Adipocyte (in vitro differentiated cells): ENCODE results near the gene CRTC2.

Source experiments
- DNase-seq: peaks from one replicate; pipeline ENCODE4 v3.0.0-alpha.2; 2015; ENCODE audit warnings: low read depth
- H3K27me3 ChIP-seq: replicated peaks from 2 replicates; pipeline ENCODE4 v1.7.0; 2013; ENCODE audit warnings: mild to moderate bottlenecking, low read length, moderate library complexity; ENCODE audit not compliant: control insufficient read depth, insufficient read depth
- H3K36me3 ChIP-seq: 2 replicates; pipeline ENCODE4 v1.7.0; 2013; ENCODE audit warnings: low read length, mild to moderate bottlenecking, moderate library complexity; ENCODE audit not compliant: control insufficient read depth, insufficient read depth, severe bottlenecking
- H3K4me1 ChIP-seq: 2 replicates; pipeline ENCODE4 v1.7.0; 2013; ENCODE audit warnings: mild to moderate bottlenecking, low read length, moderate library complexity; ENCODE audit not compliant: control insufficient read depth, insufficient read depth
- H3K4me3 ChIP-seq: 2 replicates; pipeline ENCODE4 v1.7.0; 2013; ENCODE audit warnings: mild to moderate bottlenecking, low read length, moderate library complexity
- H3K9ac ChIP-seq: 2 replicates; pipeline ENCODE4 v1.7.0; 2013; ENCODE audit warnings: mild to moderate bottlenecking, low read length, moderate library complexity
- H3K9me3 ChIP-seq: 2 replicates; pipeline ENCODE4 v1.7.0; 2013; ENCODE audit warnings: mild to moderate bottlenecking, low read length, moderate library complexity; ENCODE audit not compliant: control insufficient read depth

The CRTC2 gene

DNA sequence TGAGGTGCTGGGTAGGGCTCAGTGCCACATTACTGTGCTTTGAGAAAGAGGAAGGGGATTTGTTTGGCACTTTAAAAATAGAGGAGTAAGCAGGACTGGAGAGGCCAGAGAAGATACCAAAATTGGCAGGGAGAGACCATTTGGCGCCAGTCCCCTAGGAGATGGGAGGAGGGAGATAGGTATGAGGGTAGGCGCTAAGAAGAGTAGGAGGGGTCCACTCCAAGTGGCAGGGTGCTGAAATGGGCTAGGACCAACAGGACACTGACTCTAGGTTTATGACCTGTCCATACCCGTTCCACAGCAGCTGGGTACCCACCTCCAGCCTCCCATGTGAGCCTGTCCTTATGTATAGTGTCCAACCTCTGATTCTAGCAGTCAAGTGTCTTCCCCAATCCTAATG lies 1.0 kb upstream of the CRTC2 start:
- H3K4me1 ChIP-seq: peaks cover 52% of the 10 kb centered on the region
- no peaks in the 10 kb centered on the region for H3K27me3 ChIP-seq
- no peaks in the 10 kb centered on the region for H3K9me3 ChIP-seq
- peak overlapping the region; percentile 97 for H3K9ac ChIP-seq
- DNase-seq: no peak
- peaks cover 10% of the 10 kb centered on the region for H3K36me3 ChIP-seq
- H3K4me3 ChIP-seq: no peak overlapping the region

DNA sequence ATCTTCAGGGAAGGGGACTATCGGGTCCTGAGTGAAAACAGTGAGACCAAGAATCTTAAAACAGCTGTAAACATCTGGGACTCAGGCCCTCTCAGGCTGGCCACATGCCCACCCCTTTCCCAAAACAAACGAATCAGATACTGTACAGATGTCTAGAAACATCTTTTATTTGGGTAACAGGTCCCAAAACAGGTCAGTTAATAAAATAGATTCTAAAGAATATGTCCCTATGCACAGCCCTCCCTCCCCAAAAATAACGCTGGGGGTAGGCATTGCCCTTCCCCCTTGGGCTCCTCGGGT lies 499 bp upstream of the CRTC2 start:
- H3K27me3 ChIP-seq: no peaks in the 10 kb centered on the region

DNA sequence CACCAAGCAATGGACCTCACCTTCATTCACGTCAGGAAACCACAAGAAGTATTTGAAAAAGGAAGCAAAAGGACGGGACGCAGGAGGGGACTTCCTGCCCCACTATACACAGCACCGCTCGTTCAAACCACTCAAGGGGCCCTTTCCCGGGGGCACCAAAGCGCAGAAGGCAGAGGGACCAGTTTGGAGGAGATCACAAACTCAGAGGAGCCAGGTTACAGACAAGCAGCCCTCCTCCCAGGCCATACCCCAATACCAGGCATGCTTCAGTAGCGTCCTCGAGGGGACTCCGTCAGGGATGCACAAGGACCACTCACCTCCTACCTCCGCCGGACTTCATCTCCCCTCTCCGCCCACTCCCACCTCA lies 685 bp downstream of the CRTC2 start:
- Histone ChIP-seq H3K9me3 (no peaks in the 10 kb centered on the region), H3K36me3 (peaks cover 16% of the 10 kb centered on the region), H3K9ac (peak overlapping the region; percentile 97), H3K4me3 (peak overlapping the region; percentile 94), H3K4me1 (peaks cover 40% of the 10 kb centered on the region), H3K27me3 (no peaks in the 10 kb centered on the region)
- DNase-seq: peak; percentile 54

More for the DNA sequence above, 499 bp upstream of the CRTC2 start:
- Histone ChIP-seq H3K9ac (peak overlapping the region; percentile 97), H3K9me3 (no peaks in the 10 kb centered on the region), H3K4me3 (peak overlapping the region; percentile 94), H3K4me1 (peaks cover 46% of the 10 kb centered on the region), H3K36me3 (peaks cover 10% of the 10 kb centered on the region)
- no peak for DNase-seq

DNA sequence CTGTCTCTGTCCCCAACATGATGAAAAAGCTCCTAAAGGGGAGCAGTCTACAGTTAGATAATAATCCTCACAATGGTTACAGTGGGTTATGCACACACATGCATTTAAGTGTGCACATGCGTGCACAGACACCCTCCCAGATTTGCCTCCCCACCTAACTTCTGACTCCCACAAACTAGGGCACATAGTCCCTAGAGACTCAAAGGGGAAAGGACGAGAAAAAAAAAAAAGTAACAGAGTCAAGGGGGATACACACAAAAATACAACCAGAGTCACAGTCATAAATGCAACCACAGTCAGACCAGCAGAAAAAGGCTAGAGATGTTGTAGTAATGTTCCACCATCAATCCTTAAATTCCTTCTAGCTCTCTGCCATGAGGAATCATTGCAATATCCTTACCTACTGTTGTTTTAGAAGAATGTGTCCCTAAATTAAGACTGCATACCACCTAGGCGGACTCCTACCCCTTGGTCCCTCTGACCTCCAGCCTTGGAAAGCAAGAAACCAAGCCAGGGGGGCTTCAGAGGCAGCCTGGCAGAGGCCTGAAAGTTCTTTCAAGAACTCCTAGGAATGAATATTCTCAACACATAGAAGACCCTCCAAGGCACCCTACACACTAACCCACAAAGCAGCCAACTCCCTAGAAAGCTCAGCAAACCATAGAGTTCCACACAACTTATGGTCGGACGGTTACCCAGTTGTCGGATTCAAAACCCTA lies 1.3 kb downstream of the CRTC2 start:
- peak overlapping the region; percentile 94 for H3K4me3 ChIP-seq
- peak overlapping the region; percentile 97 for H3K9ac ChIP-seq
- no peaks in the 10 kb centered on the region for H3K9me3 ChIP-seq
- peaks cover 34% of the 10 kb centered on the region for H3K4me1 ChIP-seq
- DNase-seq: peak; percentile 4
- no peaks in the 10 kb centered on the region for H3K27me3 ChIP-seq
- H3K36me3 ChIP-seq: peaks cover 22% of the 10 kb centered on the region

GRCh38 chr1:153954826-153955225 lies 3.6 kb downstream of the CRTC2 start:
- Histone ChIP-seq H3K9ac (no peak overlapping the region), H3K36me3 (peaks cover 35% of the 10 kb centered on the region), H3K4me1 (peaks cover 25% of the 10 kb centered on the region), H3K9me3 (no peaks in the 10 kb centered on the region), H3K27me3 (no peaks in the 10 kb centered on the region), H3K4me3 (no peak overlapping the region)
- DNase-seq: no peak

DNA sequence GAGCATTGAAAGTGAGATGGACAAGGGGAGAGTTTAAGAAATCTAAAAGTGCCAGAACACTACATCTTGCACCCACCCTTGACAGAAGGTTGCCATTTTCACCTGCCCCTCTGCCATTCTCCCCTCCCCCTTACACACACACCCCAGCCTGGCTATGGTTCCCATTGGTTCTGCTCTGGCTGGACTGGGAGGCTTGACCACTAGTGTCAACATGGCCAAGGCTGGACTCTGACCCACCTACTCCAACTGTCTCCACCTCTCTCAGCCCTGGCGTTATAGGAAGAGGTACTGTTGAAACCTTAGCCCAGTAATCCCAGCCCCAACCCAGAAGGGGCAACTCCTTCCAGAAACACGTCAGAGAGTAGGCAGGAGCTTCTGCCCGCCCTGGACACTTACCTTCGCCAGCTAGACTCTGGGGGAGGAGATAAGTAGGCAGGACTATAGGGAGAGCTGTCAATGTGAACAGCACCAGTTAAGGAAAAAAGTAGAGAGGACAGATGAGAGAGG lies 4.5 kb downstream of the CRTC2 start:
- Histone ChIP-seq H3K4me1 (peaks cover 22% of the 10 kb centered on the region), H3K4me3 (no peak overlapping the region)

DNA sequence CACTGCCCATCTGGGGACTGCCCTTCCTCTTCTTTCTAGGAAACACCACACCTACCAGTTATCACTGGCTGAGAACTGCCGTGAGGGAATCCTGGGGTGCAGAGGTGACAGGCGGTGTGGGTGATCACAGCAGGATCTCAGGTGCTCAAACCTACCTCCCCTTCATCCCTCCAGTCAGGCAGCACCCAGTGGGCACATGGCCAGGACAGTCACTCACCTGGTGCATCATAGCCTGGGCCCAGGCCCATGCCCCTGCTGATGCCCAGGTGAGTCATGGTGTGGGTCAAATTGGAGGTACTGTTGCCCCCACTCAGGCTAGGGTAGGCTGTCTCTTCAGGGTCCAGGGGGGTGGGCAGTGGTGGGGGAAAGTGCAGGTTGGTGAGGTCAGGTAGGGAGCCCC lies 6.6 kb downstream of the CRTC2 start:
- Histone ChIP-seq H3K36me3 (peaks cover 53% of the 10 kb centered on the region), H3K27me3 (no peaks in the 10 kb centered on the region), H3K9ac (no peak overlapping the region), H3K9me3 (no peaks in the 10 kb centered on the region), H3K4me3 (no peak overlapping the region), H3K4me1 (peaks cover 18% of the 10 kb centered on the region)
- DNase-seq: no peak

More for the DNA sequence above, 4.5 kb downstream of the CRTC2 start:
- no peak for DNase-seq
- Histone ChIP-seq H3K9ac (no peak overlapping the region), H3K9me3 (no peaks in the 10 kb centered on the region), H3K36me3 (peaks cover 39% of the 10 kb centered on the region), H3K27me3 (no peaks in the 10 kb centered on the region)

- no peak overlapping the region for H3K4me3 ChIP-seq
- H3K36me3 ChIP-seq: peaks cover 53% of the 10 kb centered on the region
- H3K9me3 ChIP-seq: no peaks in the 10 kb centered on the region
- peaks cover 13% of the 10 kb centered on the region for H3K4me1 ChIP-seq
- no peak overlapping the region for H3K9ac ChIP-seq
- DNase-seq: no peak
- H3K27me3 ChIP-seq: no peaks in the 10 kb centered on the region
Observed at GRCh38 chr1:153951183-153951582, 7.2 kb downstream of the CRTC2 start.

- peak within 1 kb of the TSS; percentile 84 for H3K4me3 ChIP-seq
- H3K27me3 ChIP-seq: no peaks in the 10 kb centered on the region
- H3K9me3 ChIP-seq: no peaks in the 10 kb centered on the region
- peak; percentile 94 for DNase-seq
- H3K36me3 ChIP-seq: peaks cover 40% of the 10 kb centered on the region
- H3K4me1 ChIP-seq: peaks cover 22% of the 10 kb centered on the region
- peak within 1 kb of the TSS; percentile 88 for H3K9ac ChIP-seq
Observed at GRCh38 chr1:153946622-153947241, 11.7 kb downstream of the CRTC2 start, which contains the start of gene DENND4B. DENND4B (minus strand) TSS chr1:153946718; CDS start chr1:153944374, 2,344 bp downstream.

DNA sequence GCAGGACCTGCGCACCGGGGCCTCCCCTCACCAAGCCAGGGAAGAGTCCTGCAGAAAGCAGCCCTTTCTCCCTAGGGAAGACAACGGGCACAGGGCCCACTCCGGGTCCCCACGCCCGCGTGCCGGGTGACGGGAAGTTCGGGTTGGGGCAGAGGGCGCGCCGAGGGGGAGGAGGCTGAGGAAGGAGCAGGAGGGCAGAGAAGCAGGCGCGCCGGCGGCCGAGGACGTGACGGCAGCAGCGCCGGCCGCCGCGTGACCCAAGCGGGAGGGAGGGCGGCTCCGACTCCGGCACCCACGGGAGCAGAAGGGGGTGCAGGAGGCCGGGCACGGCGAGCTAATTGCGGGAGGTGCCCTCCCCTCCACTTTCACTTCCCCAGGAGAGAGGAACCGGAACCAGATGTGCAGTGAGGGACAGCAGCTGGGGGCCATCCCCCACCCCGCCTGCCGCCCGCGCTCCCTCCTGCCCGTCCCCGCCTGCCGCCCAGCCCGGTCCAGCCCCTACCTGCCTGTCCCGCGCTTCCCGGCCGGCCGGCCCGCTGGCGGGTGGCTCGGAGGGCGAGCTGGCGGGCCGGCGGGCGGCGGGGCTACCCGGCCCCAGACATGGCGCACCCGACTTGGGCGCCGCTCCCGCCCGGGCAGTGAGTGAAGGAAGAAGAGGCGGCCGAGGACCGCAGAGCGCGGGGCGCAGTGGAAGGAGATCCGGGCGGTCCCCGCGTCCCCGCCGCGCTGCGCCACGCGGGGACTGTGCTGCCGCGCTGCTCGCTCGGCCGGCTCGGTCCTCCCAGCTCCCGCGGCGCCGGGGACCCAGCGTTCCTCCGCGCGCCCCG lies 12.4 kb downstream of the CRTC2 start:
- DNase-seq: peak; percentile 86
- Histone ChIP-seq H3K4me1 (peaks cover 22% of the 10 kb centered on the region), H3K9ac (peak overlapping the region; percentile 88), H3K27me3 (no peaks in the 10 kb centered on the region), H3K36me3 (peaks cover 38% of the 10 kb centered on the region), H3K4me3 (peak overlapping the region; percentile 84), H3K9me3 (no peaks in the 10 kb centered on the region)
